Retinal pigment epithelial cell (primary cell): ENCODE data around the gene VPS37D.
"Not testable (repeated sequence)": the region's sequence is repeated elsewhere in the genome, so short reads cannot be mapped to it uniquely, and the experiment has no call there.

ENCODE experiments used
- DNase-seq: peaks from one replicate; pipeline ENCODE4 v3.0.0-alpha.2; 2010; ENCODE audit warnings: low read depth
- H3K4me3 ChIP-seq: 2 replicates; pipeline ENCODE4 v1.5.1; 2011; ENCODE audit warnings: mild to moderate bottlenecking, low read length, control low read depth, moderate library complexity
- CTCF ChIP-seq: conservative IDR thresholded peaks from 2 replicates; pipeline ENCODE4 v1.5.1; 2011; ENCODE audit warnings: low read depth, low read length, control low read depth, inconsistent platforms

The VPS37D gene

GRCh38 chr7:73671322-73671661, 3.7 kb downstream of the VPS37D start:
- no peak for DNase-seq
- no peak overlapping the region for H3K4me3 ChIP-seq
- no peak for TF ChIP-seq CTCF

- no peak overlapping the region for H3K4me3 ChIP-seq
- no peak for DNase-seq
- no peak for TF ChIP-seq CTCF
Measured at GRCh38 chr7:73671857-73672445, 4.3 kb downstream of the VPS37D start.

GRCh38 chr7:73674468-73675124, 7.0 kb downstream of the VPS37D start:
- H3K4me3 ChIP-seq = no peak overlapping the region
- no peak for DNase-seq
- no peak for TF ChIP-seq CTCF

- H3K4me3 ChIP-seq, DNase-seq: not testable (repeated sequence)
Measured at GRCh38 chr7:73676062-73676461, 8.4 kb downstream of the VPS37D start.

- TF ChIP-seq CTCF = no peak
- no peak overlapping the region for H3K4me3 ChIP-seq
- DNase-seq = no peak
Measured at GRCh38 chr7:73678862-73679261, 11.2 kb downstream of the VPS37D start.

- DNase-seq = no peak
- no peak overlapping the region for H3K4me3 ChIP-seq
- no peak for TF ChIP-seq CTCF
Measured at GRCh38 chr7:73679709-73680108, 12.1 kb downstream of the VPS37D start.

- TF ChIP-seq CTCF = no peak
- no peak overlapping the region for H3K4me3 ChIP-seq
Measured at GRCh38 chr7:73680501-73680900, 12.9 kb downstream of the VPS37D start.

GRCh38 chr7:73681031-73681430, 13.4 kb downstream of the VPS37D start:
- no peak for TF ChIP-seq CTCF
- DNase-seq = no peak
- peak overlapping the region; percentile 6 for H3K4me3 ChIP-seq

More at GRCh38 chr7:73680501-73680900, 12.9 kb downstream of the VPS37D start:
- no peak for DNase-seq
